Glomerular visceral epithelial cell (primary cell): ENCODE data around the gene SUN5.
A peak's percentile ranks its signal among the peaks of the same experiment; 100 is the strongest.

Source experiments
- DNase-seq: peaks from one replicate; pipeline ENCODE4 v3.0.0-alpha.2; 2016; ENCODE audit errors: extremely low spot score

SUN5 gene

DNA sequence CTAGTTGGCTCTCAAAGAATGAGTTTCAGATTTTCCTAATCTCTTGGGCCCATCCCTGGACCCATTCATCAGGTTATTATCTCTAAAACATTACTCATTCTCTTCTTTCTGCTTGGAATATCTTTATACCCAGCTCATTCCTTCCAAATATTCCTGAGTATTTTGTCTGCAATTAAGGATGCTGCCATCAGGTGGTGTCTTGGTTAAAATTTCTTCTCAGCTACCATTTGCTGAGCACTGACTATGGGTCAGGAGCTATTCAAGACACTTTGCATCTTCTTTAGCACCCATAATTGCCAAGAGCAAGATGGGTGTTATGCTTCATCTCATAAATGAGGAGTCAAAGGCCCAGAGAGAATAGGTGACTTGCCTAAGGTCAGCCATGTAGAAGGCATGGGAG, 8.4 kb downstream of the SUN5 start:
- DNase-seq: no peak

DNA sequence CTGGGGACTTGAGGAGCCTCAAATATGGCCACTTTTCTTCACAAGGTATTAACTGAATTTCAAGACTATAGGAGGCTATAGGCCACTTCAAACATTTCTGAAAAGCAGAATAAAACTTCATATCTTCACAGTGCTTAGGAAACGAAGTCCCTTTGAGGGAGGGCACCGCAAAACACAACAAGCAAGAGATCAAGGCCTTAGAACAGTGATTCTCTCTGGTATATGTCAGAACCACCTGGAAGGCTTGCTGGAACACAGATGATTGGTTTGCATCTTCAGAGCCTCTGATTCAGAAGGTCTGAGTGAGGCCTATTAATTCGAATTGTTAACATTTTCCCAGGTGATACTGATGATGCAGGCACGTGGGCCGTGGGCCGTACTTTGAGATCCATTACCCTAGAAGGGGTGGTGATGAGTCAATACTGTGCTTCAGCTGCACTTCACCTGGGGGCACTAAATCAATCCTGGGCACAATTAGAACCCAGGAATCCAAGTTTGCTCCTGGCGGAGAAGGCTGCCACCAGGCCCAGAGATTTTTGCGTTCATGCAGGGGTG, 10.7 kb downstream of the SUN5 start:
- DNase-seq: no peak

DNA sequence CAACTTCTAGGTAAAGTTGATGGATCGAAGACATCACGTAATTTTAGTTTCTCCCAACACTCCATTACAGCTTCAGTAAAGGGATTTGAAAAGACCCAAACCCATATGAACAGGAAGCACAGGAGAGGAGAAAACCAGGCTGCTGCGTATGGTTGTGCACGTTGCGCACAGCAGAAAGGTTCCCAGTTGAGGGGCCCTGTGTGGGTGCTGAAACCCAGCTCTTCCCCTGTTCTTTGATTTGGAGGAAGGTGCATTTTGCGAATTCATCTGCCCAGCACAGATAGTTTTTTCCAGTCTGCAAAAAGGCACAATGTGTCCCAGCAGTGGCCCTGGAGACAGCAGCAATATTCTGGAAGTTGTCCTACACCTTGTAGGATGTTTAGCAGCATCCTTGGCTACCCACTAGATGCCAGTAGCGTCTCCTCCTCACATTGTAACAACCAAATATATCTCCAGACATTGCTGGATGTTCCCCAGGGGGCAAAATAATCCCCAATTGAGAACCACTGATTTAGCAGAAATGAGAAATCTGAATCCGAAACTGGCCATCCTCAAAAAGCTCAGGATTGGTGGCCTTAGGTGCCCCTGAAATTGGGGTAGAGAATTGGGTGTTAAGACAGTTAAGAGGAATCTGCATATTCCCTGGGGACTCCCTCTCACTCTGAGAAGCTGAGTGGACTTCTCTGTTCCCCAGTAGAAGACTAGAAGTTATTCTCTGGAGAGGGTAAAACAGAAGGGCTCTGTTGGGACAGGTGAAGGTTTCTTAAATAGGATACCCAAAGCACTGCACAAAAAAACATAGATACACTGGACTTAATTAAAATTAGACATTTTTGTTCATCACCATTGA, 12.2 kb downstream of the SUN5 start:
- DNase-seq: no peak

DNA sequence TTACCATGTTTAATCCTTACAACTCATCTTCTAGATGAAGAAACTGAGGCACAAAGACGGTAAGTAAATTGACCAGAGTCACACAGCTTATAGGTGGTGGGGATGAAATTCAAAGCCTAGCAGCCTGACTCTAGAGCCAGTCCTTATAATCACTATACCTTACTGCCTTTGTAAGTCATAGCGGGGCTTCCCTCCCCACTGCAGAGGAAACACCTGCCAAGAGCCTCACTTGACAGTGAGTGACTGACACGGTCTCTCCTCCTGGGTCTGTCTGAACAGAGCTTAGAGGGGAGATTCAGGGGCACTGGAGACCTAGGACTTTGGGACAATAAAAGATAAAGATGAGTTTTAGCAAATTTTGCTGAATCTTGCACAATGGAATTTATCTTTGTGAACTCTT, 12.8 kb downstream of the SUN5 start:
- no peak for DNase-seq

DNA sequence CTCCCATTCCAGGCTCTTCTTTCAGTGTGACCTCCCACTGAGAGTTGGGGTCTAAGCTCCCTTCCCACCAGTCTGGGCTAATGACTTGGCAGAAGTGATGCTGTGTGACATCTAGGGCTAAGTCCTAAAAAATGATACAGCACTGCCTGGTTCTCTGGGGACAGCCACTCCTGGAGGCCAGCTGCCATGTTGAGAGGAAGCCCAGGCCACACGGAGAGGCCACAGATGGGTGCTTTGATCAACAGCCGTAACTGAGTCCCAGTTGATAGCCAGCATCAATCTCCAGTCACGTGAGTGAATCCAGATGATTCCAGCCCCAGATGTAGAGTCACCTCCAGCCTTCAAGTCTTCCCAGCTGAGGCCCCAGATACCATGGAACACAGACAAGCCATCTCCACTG, 13.8 kb downstream of the SUN5 start:
- no peak for DNase-seq

DNA sequence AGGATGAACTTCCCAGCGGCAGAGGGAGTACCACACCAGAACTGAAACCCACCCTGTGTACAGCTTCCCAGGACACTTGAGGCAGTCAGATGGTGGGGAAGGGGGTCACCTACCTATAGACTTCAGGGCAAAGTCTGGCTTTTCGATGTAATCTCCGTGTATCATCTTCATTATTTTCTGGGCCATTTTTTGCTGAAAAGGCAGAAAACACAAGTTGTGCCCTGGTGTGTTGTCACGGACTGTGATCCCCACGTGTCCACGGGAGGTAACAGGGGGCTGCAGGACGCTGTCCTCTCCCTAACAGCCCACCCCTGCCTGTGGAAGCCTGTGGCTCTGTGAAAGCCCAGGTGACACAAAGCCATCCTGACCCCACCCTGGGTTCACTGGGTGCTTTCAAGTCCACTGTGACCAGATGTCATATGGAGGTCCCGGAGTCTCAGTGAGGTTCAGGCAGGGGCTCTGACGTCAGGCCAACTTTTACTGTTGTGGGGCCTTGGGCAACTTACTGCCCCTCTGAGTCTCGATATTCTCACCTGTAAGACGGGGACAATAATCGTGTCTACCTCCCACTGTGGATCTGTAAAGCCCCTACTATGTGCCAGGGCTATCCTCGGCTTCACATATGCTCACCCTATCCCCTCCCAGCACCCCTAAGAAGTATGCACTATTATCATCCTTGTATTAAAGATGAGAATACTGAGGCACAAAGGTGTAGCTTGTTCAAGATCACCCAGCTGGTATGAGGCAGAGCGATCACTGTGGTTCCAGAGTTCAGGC, 14.5 kb downstream of the SUN5 start:
- DNase-seq: no peak

DNA sequence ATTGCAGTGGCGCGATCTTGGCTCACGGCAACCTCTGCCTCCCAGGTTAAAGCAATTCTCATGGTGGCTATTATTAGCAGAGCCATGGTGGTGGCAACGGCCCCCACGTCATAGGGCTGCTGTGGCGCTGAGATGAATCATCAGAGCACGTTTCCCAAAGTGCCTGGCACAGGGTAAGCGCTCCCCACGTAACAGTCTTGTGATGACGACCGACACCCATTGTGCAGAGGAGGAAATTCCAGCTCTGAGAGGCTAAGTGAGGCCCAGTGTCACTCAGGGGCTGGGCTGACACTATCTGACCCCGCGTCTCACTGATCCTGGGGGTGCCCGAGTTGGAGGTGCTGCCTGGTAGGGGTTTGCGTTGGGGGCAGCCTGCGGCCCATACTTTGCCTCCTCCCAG, 16.2 kb downstream of the SUN5 start:
- no peak for DNase-seq

DNA sequence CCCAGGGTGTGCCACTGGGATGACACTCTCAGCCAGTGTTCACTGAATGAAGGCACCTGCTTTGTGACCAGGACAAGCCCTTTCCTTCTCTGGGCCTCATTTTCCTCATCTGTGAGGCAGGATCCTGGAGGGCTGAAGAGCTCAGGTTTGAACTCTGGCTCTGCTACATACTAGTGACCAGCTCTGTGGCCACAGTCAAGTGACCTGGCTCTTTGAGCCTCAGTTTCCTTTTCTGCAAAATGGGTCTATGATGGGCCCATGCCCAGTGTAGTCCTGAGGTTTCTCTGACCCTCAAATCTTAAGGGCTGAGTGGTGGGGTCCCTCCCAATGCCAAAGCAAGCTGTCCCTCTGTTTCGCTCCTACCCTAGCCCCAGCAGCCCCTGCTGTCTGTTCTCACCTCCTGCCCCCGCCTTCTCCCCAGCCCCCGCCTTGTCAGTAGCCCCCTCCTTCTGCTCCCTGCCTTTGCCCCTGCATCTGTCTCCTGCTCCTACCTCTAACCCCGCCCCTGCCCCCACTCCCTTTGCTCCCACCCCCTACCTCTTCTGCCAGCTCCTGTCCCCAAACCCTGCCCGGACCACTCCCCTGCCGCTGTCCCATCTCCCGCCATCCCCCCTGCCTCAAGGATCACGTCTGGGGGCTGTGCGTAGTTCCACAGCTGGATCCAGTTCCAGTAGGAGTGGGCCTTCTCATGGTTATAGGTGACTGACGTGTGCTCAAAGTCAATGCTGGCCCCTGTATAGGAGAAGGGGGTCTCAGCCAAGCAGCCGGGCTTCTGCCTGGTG, 17.0 kb downstream of the SUN5 start:
- no peak for DNase-seq

DNA sequence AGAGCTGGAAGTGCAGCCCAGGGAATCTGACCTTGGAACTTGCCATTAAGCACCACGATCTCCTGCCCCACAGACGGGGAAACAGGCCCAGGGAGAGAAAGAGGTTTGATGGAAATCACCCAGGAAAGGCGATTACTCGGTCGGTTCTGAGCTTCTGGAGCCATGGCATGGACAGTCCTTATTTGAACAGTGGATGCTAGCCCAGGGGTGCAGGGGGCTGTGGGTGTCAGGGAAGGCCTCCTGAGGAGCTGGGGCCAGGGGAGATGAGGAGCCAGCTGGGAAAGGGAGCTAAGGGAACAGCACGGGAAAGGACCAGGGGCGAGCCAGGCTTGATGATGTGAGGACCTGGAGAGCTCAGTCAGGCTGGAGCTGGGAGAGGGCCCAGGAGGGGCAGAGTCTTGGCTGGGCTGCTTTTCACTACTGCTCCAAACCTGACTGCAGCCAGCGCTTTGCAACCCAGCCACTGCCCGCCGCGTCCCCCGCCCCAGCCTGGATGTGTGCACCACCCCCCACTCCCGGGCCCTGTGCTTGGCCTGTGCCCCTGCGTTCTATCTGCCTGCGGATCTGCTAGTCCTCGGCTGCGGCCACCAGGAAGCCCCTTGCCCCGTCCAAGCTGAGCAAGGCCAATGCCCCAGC, 17.8 kb downstream of the SUN5 start:
- no peak for DNase-seq

DNA sequence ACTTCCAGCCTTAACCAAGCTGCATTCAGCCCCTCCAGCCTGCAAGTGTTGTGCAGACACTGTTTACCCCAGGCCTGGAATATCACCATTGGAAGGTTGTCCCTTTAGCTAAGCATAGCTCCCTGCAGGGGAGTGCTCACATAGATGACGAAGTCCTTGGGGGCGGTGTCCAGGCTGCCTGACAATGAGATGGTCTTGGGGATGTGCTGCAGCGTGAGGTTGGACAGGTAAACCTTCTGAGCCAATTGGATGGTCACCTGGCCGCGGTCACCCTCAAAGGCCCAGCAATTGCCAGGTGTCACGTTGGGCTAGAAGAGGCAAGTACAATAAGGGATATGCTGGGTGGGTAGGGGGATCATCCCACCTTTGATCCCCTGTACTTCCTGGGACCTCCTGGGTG, 18.6 kb downstream of the SUN5 start:
- DNase-seq: no peak

DNA sequence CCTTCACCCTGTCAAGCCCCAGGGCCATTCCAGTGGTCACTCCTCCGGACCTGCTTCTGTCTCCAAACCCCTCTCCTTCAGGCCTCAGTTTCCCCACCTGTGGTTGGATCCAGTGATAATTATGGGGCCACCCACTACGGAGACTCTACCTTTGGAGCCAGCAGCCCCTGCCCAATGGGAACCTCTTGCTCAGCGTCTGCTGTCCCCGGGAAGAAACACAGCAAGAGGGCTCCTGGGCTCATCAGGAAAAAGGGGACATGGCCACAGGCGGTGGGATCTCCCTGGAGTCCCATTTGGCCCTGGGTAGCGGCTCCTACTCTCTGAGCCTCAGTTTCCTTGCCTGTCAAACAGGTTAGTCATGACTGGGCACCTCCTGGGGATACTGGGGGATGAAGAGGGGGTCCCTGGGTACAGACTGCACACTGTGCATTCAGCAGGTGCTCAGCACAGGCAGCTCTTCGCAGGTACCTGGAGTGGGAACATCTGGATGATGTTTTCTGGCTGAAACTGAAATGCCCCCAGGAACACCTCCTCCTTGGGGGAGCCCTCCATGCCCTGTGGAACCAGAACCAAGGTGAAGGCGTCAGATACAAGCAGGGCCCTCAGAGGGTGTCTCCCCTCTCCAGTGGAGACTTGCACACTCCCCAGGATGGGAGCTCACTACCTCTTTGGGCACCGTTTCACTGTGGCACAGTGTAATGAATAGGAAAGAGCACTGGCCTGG, 19.4 kb downstream of the SUN5 start:
- DNase-seq: no peak

DNA sequence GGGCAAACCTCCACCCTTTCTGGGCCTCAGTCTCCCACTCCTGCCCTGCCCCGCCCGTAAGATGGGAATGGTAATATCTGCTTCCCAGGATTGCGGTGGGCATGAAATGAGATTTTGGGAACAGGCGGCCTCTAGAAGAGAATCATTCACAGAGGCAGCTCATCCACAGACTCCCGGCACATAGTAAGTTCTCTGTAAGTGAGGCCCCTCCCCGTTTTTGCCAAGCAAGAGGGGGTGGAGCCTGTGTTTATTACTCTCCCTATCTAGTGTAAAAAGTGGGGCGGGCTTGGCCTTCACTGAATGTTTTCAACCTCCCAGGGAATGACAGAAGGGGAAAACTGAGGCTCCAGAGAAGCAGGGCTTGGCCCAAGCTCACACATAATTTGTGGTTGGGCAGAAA, 20.0 kb downstream of the SUN5 start:
- no peak for DNase-seq

DNA sequence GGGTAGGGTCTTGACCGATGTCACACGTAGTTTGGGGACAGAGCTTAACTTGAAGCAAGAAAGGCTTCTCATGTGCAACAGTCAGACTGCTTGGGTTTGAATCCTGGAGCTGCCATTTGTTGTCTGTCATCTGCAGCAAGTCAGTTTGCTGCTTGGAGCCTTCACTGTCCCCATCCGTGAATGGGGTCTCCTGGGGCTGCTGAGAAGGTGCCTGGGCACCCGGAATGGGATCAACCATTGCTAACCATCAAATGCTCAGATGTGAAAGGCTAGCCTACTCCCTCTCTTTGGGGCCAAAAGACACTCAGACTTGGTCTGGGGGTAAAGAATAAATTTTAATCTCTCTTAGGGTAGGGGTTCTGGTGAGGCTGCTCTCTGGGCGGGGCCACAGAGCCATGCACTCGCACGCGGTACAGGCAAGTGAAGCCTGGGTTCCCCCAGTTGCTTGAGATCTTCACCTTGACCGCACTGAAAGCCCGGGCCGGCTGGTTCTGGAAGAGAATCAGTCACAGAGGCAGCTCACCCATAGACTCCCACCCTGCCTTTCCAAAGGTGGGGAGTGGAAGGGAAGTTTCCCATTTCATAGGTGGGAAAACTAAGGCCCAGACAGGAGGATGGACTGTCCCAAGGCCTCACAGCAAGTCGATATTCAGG, 20.6 kb downstream of the SUN5 start:
- no peak for DNase-seq

DNA sequence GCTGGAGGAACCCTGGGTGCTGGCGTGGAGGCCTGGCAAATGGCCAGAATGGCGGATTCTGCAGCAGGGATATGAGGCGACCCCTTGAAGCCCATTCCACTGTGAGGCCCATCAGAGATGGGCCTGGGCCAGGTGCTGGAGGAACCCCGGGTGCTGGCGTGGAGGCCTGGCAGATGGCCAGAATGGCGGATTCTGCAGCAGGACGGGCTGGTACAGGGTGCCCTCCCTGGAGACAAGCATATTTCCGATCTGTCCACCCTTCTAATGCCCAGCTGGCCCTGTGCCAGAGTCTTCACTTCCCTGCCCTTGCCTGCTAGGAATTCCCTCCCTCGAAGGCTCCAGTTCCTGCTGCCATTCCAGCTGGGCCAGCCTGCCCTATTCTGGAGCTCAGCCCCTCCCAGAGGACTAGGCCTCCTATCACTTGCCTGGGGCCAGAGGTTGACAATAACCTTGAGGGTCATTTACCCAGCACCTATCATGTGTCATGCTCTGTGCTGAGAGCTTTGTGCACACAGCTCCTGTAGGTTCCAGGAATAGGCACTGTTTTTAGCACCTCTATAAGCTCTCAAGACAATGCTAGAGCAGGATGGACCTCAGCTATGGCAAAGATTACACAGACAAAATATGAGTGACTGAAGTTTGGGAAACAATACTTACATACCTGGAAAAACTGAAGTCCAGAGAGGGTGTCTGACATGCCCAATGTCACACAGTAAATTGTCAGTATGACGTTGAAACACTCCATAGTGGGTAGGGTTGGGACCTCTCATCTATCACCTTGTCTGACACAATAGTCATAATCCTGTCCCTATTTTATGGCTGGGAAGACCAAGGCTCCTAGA, 21.4 kb downstream of the SUN5 start:
- DNase-seq: peak; percentile 14

DNA sequence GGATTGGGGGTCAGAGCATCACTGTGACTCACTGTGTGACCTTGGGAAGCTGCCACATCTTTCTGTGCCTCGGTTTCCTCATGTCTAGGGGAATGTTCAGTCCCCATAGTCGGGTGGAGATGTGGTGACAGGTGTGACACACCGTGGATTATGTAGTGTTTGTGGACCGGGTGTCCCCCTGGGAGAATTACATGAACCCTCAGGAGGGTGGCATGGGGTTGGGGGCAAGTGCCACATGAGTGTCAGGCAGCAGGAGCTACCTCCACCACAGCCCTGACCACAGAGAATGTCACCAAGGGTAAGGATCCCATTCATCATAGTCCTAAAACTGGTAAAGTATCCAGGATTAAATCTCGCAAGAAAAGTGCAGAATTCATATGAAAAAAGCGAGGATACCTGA, 23.2 kb downstream of the SUN5 start:
- DNase-seq: no peak

DNA sequence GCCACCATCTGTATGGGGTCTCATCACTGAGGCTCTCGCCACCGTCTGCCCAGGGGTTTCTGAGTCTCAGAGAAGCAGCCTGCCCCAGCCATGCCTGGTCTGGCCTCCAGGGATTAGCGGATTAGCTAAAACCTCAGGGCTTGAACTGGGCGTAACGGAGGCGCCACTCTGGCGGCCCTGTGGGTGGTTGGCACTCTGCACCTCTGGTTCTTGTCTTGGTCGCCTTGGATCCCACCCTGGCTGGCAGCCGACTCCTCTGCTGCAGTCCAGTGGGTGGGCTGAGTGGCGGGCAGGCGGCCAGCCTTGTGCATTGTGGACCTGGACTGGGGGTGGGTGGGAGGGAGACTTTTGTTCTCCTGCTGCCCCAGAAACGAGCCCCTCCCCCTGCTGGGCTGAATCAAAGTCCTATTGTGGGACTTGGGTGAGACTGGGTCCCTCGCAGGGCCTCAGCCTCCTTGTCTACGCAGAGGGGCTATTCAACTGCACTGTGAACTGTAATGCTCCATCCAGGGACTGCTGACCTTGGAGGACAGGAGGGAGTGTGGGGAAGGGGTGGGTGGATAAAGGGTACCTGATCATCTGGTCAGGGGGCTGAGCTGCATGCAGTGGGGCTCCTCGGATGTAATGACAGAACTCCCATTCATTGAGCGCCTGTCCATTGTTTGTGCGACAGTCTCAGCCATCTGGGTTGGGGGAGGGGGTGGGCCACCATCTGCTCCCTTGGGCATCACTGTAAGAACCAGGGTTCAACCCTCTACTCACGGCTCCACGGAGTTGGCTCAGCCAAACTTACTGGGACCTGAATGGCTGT, 23.9 kb downstream of the SUN5 start:
- DNase-seq: no peak

DNA sequence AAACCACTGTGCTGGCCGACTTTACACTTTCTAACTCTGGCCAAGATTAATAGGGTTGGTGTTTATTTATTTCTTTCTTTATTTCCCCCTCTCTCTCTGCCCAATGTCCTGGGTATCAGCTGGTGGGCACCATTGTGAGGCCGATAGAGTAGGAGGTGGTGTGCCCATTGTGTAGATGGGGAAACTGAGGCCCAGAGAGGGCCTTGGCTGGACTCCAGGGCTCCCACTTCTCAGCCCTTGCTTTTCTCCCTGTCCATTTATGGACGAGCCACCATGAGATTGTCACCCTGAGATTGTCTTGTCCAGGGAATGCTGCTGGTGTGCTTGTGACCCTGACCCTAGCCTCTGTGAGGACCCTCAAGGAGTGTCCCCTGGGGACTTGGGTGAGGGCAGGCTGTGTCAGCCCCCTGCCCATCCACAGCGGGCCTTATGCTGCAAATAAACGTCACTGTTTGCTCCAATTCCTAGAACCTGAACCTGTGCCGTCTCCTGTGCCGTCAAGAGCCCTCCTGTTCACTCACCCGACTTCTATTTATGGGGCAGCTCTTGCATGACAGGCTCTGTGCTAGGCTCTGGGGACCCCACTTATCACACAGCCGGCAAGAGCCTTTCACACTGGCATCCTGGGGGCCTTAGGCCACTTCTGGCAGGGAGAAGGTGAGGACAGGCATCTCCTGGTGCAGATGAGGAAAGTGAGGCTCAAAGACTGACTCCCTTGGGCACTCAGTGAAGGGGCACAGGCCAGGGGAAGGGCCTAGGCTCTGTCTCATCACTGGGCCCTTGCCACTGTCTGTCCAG, 24.8 kb downstream of the SUN5 start:
- DNase-seq: no peak

DNA sequence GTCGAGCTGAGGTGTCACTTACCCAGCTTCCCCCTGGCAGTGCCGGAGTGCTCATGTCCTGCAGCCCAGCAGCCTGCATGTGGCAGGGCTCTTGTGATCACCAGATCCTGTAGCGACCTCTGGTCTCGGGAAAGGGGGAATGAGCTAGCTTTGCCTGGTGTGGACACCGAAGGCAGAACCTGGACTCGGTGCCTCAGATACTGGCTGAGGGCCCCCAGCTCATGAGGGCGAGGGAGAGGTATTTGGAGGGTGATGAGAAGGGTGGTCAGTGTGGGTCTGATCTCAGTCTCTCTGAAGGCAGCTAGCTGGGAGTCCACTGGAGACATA, 26.3 kb downstream of the SUN5 start:
- DNase-seq: no peak
